Mesenchymal stem cell (in vitro differentiated cells and primary cell): ENCODE data around the gene IMP4.
A peak's percentile ranks its signal among the peaks of the same experiment; 100 is the strongest.
"Not testable (repeated sequence)": the region's sequence is repeated elsewhere in the genome, so short reads cannot be mapped to it uniquely, and the experiment has no call there.

ENCODE experiments used
- DNase-seq: peaks from one replicate; pipeline ENCODE4 v3.0.0-alpha.2; 2013
- H2AFZ ChIP-seq: one replicate; pipeline ENCODE4 v1.6.1; 2013; ENCODE audit warnings: low read depth, mild to moderate bottlenecking, control low read depth, inconsistent platforms, low read length, moderate library complexity
- H2AK5ac ChIP-seq: 2 replicates; pipeline ENCODE4 v1.6.1; 2013; ENCODE audit warnings: low read length, moderate library complexity, mild to moderate bottlenecking, inconsistent platforms; ENCODE audit not compliant: severe bottlenecking
- H2BK120ac ChIP-seq: one replicate; pipeline ENCODE4 v1.6.1; 2013; ENCODE audit warnings: low read depth, mild to moderate bottlenecking, inconsistent platforms, low read length, moderate library complexity
- H2BK12ac ChIP-seq, 2 experiments: one replicate each; pipeline ENCODE4 v1.6.1; 2013; ENCODE audit warnings: inconsistent platforms in 2 of 2, low read length in 2 of 2, mild to moderate bottlenecking in 2 of 2, moderate library complexity in 2 of 2, control low read depth in 1 of 2
- H2BK15ac ChIP-seq: one replicate; pipeline ENCODE4 v1.6.1; 2013; ENCODE audit warnings: mild to moderate bottlenecking, low read depth, inconsistent platforms; ENCODE audit not compliant: poor library complexity, severe bottlenecking
- H2BK5ac ChIP-seq: 2 replicates; pipeline ENCODE4 v1.6.1; 2013; ENCODE audit warnings: low read depth, mild to moderate bottlenecking, low read length, control low read depth, inconsistent platforms; ENCODE audit not compliant: poor library complexity, severe bottlenecking
- H3K14ac ChIP-seq, 2 experiments: one replicate each; pipeline ENCODE4 v1.6.1; 2013; ENCODE audit warnings: inconsistent platforms in 2 of 2, low read length in 2 of 2, control low read depth in 1 of 2, mild to moderate bottlenecking in 1 of 2, moderate library complexity in 1 of 2
- H3K18ac ChIP-seq, 2 experiments: one replicate each; pipeline ENCODE4 v1.6.1; 2013; ENCODE audit warnings: inconsistent platforms in 2 of 2, low read length in 2 of 2, control low read depth in 1 of 2, low read depth in 1 of 2, mild to moderate bottlenecking in 1 of 2
- H3K23ac ChIP-seq, 2 experiments: one replicate each; pipeline ENCODE4 v1.6.1; 2013; ENCODE audit warnings: inconsistent platforms in 2 of 2, low read length in 2 of 2, mild to moderate bottlenecking in 2 of 2, moderate library complexity in 2 of 2, control low read depth in 1 of 2
- H3K27ac ChIP-seq: 2 replicates; pipeline ENCODE4 v1.5.1; 2013; ENCODE audit warnings: mild to moderate bottlenecking, moderate library complexity, low read length, control low read depth, inconsistent platforms; ENCODE audit not compliant: poor library complexity, severe bottlenecking
- H3K27me3 ChIP-seq, 2 experiments: 2 replicates each; pipeline versions ENCODE4 v1.6.1 to v1.7.0; 2013; ENCODE audit warnings: low read length in 2 of 2, mild to moderate bottlenecking in 2 of 2, moderate library complexity in 2 of 2, control low read depth in 1 of 2, inconsistent platforms in 1 of 2; ENCODE audit not compliant: control insufficient read depth in 1 of 2, insufficient read depth in 1 of 2
- H3K36me3 ChIP-seq, 2 experiments: 2 replicates each; pipeline versions ENCODE4 v1.6.1 to v1.7.0; 2013; ENCODE audit warnings: low read length in 2 of 2, control low read depth in 1 of 2, inconsistent platforms in 1 of 2, low read depth in 1 of 2, mild to moderate bottlenecking in 1 of 2; ENCODE audit not compliant: insufficient read depth in 2 of 2, control insufficient read depth in 1 of 2
- H3K4ac ChIP-seq, 2 experiments: one replicate each; pipeline ENCODE4 v1.6.1; 2013; ENCODE audit warnings: inconsistent platforms in 2 of 2, low read length in 2 of 2, mild to moderate bottlenecking in 2 of 2, moderate library complexity in 2 of 2, control low read depth in 1 of 2, low read depth in 1 of 2
- H3K4me1 ChIP-seq: 2 replicates; pipeline ENCODE4 v1.6.1; 2013; ENCODE audit warnings: low read depth, low read length, control low read depth; ENCODE audit not compliant: control insufficient read depth, insufficient read depth
- H3K4me2 ChIP-seq: 2 replicates; pipeline ENCODE4 v1.6.1; 2013; ENCODE audit warnings: low read length, mild to moderate bottlenecking, inconsistent platforms; ENCODE audit not compliant: poor library complexity, severe bottlenecking
- H3K4me3 ChIP-seq, 2 experiments: 2 replicates each; pipeline versions ENCODE4 v1.5.1 to v1.7.0; 2013; ENCODE audit warnings: low read length in 2 of 2, mild to moderate bottlenecking in 2 of 2, control low read depth in 1 of 2, low read depth in 1 of 2; ENCODE audit not compliant: insufficient read depth in 1 of 2
- H3K79me1 ChIP-seq: replicated peaks from 2 replicates; pipeline ENCODE4 v1.6.1; 2013; ENCODE audit warnings: mild to moderate bottlenecking, control low read depth, low read length, inconsistent platforms; ENCODE audit not compliant: poor library complexity, severe bottlenecking
- H3K9ac ChIP-seq: 2 replicates; pipeline ENCODE4 v1.7.0; 2013; ENCODE audit warnings: mild to moderate bottlenecking, low read length, moderate library complexity
- H3K9me3 ChIP-seq: 2 replicates; pipeline ENCODE4 v1.7.0; 2013; ENCODE audit warnings: mild to moderate bottlenecking, low read length; ENCODE audit not compliant: control insufficient read depth
- H4K8ac ChIP-seq: one replicate; pipeline ENCODE4 v1.6.1; 2013; ENCODE audit warnings: inconsistent platforms, mild to moderate bottlenecking, low read length, moderate library complexity
- H4K91ac ChIP-seq: one replicate; pipeline ENCODE4 v1.6.1; 2013; ENCODE audit warnings: mild to moderate bottlenecking, low read length, inconsistent platforms
- WGBS: methylation state at CpG from one replicate; pipeline ENCODE4 v1.1.7; 2013; ENCODE audit warnings: mixed read lengths; 5-methylcytosine and 5-hydroxymethylcytosine counted together

Gene IMP4

GRCh38 chr2:130332271-130333073, 10.2 kb upstream of the IMP4 start:
- Histone ChIP-seq H3K79me1 (no peaks in the 10 kb centered on the region), H2AFZ (peak overlapping the region; percentile 46), H3K4ac (no peak overlapping the region), H3K27ac (no peak overlapping the region), H2BK120ac (no peak overlapping the region), H2BK12ac (peak overlapping the region in 1 of 2 experiments; percentile 83), H3K14ac (no peak overlapping the region), H4K8ac (peak overlapping the region; percentile 67), H3K18ac (peak overlapping the region in 1 of 2 experiments; percentile 37), H2BK5ac (no peak overlapping the region), H2AK5ac (no peak overlapping the region), H3K4me2 (peak overlapping the region; percentile 30), H4K91ac (no peak overlapping the region), H3K23ac (no peak overlapping the region), H3K27me3 (peaks cover 16 to 26% of the 10 kb centered on the region in 2 experiments), H3K9ac (peak overlapping the region; percentile 47), H2BK15ac (no peak overlapping the region), H3K4me1 (peaks cover 22% of the 10 kb centered on the region), H3K4me3 (no peak overlapping the region), H3K36me3 (no peaks in the 10 kb centered on the region), H3K9me3 (no peaks in the 10 kb centered on the region)
- WGBS = 33% methylated on average over 27 of the region's 29 CpGs
- DNase-seq = peak; percentile 89

- not testable (repeated sequence) for H2BK12ac ChIP-seq, H3K4ac ChIP-seq, H3K9me3 ChIP-seq, H3K27ac ChIP-seq, H2AFZ ChIP-seq, H4K8ac ChIP-seq, H3K36me3 ChIP-seq, H4K91ac ChIP-seq, H3K14ac ChIP-seq, H3K79me1 ChIP-seq, H3K4me2 ChIP-seq, H3K23ac ChIP-seq, H2BK5ac ChIP-seq, H2BK120ac ChIP-seq, H2BK15ac ChIP-seq, H3K9ac ChIP-seq, H3K4me3 ChIP-seq, DNase-seq, H3K18ac ChIP-seq, H2AK5ac ChIP-seq
- H3K4me1 ChIP-seq = peaks cover 16% of the 10 kb centered on the region
- peaks cover 16 to 25% of the 10 kb centered on the region in 2 experiments for H3K27me3 ChIP-seq
- 90% methylated on average over 7 of the region's 8 CpGs for WGBS
These were observed 9.4 kb upstream of the IMP4 start for GRCh38 chr2:130333253-130333652.

- Histone ChIP-seq H4K8ac (no peak overlapping the region), H4K91ac (no peak overlapping the region), H3K4me2 (no peak overlapping the region), H3K23ac (no peak overlapping the region), H2BK12ac (no peak overlapping the region), H3K27ac (no peak overlapping the region), H3K4me1 (peaks cover 14% of the 10 kb centered on the region), H2AFZ (no peak overlapping the region), H3K14ac (no peak overlapping the region), H3K18ac (no peak overlapping the region), H2BK15ac (no peak overlapping the region), H3K79me1 (no peaks in the 10 kb centered on the region), H3K4me3 (no peak overlapping the region), H3K9me3 (no peaks in the 10 kb centered on the region), H3K4ac (no peak overlapping the region), H3K36me3 (peaks cover 4 to 9% of the 10 kb centered on the region in 2 experiments), H3K9ac (no peak overlapping the region), H2AK5ac (no peak overlapping the region), H3K27me3 (peaks cover 16 to 25% of the 10 kb centered on the region in 2 experiments), H2BK120ac (no peak overlapping the region), H2BK5ac (no peak overlapping the region)
- DNase-seq = no peak
- WGBS = 71% methylated on average over 6 of the region's 6 CpGs
These were observed 8.7 kb upstream of the IMP4 start for GRCh38 chr2:130334026-130334425.

GRCh38 chr2:130335226-130335625, 7.5 kb upstream of the IMP4 start:
- DNase-seq = no peak
- Histone ChIP-seq H4K91ac (no peak overlapping the region), H2BK120ac (no peak overlapping the region), H2BK12ac (no peak overlapping the region), H2BK5ac (no peak overlapping the region), H3K23ac (no peak overlapping the region), H3K79me1 (peaks cover 5% of the 10 kb centered on the region), H2BK15ac (no peak overlapping the region), H4K8ac (no peak overlapping the region), H3K4me1 (peaks cover 14% of the 10 kb centered on the region), H3K9ac (no peak overlapping the region), H3K27ac (no peak overlapping the region), H3K27me3 (peaks cover 15 to 16% of the 10 kb centered on the region in 2 experiments), H3K4me3 (no peak overlapping the region), H3K18ac (no peak overlapping the region), H3K4ac (no peak overlapping the region), H3K9me3 (no peaks in the 10 kb centered on the region), H3K4me2 (no peak overlapping the region), H2AFZ (no peak overlapping the region), H2AK5ac (no peak overlapping the region), H3K14ac (no peak overlapping the region), H3K36me3 (peaks cover 12 to 21% of the 10 kb centered on the region in 2 experiments)
